AG08395 (cell line): Measurements from ENCODE around the gene SNRNP48.

Experiments
- DNase-seq: peaks from one replicate; pipeline ENCODE4 v3.0.0; 2012; ENCODE audit warnings: mixed read lengths, low spot score

The SNRNP48 gene

GRCh38 chr6:7642791-7643190 lies 52.8 kb downstream of the SNRNP48 start:
- no peak for DNase-seq

DNA sequence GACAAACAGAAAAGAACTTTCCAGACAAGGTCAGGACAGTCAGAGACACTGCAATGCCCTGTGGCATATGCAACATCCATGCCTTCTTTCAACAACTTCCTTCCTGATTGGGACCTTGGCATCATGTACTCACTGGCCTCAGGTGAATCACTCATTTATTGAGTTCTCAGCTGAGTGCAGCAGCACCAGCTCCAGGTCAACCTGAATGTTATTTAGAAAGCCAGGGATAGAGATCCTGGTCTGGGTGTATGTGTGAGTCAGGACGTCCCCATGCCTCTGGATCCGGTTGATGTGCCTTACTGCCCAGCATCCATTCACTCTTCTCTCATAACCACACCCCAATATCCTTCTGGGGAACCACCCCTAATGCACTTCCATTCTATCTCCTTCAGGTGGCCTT lies 54.4 kb downstream of the SNRNP48 start:
- DNase-seq, result no peak

- DNase-seq, result peak; percentile 29
These were observed 56.4 kb downstream of the SNRNP48 start for GRCh38 chr6:7646394-7646793.

DNA sequence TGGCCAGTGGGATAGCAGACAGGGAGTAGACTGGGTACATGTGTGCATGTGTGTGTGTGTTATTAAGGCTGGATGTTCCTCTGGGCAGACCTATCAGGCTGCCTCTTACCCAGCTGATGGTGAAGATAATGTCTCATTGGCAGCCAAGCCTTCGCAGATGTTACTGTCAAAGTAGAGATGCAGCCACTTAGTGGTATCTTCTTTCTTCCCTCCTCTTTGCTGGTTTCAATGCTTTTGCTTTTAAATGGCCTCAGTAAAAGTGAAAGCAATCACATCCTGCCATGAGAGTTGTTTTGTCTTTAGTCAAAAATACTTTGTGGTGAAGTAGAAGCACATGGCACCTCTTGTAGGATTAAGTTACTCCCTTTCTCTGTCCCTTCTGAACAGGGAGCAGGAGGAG lies 57.5 kb downstream of the SNRNP48 start:
- DNase-seq, result no peak

DNA sequence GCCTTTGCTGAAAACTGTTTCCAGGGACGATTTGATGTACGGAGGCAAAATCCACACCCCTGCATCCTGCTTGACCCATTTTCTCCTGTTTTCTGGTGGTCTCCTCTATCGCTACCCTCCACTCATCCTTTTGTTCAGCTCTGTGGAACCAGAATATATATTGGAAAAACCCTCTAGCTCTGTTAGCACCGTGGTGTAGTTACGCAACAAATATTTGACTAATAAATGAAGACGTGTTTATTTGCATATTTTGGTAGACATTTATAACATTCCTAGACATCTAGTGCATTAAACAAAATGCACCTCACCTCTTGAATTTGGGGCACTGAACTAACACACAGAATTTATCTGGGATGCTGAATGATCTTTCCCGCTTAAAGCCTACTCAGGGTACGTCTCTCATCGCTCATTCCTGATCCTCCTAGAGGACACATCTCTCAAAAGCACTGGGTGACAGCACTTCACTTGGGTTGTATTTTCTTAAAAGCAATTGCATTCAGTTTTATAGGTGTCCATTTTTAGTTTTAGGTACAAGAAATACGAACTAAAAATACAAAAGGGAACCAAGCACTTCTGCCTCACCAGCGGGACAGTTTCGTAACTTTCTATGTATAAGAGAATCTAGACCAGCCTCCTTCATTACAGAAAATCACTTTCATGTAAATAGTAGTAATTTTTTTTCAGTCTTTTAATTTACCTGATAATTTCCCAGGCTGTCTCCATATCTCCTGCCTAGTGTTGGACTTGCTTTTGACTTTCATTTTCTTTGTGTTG lies 59.2 kb downstream of the SNRNP48 start:
- no peak for DNase-seq

- peak; percentile 40 for DNase-seq
These were observed 60.9 kb downstream of the SNRNP48 start for GRCh38 chr6:7650878-7651277.

DNA sequence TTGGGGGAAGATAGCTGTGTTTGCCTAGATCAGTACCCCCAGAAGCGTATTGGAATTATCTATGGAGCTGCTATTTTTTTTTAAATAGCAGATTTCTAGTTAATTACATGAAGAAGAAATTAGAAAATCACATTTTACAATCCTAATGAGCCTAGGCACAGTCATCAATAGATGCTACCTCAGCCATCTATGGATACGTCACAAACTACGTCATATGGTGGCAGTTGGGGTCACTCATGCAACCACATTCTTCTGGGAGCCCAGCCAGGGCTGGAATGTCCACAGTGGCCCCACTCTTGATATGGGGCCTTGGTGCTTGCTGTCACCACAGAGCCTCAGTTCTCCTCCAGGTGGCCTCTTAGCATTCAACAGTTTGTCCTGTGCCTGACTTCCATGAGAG lies 63.0 kb downstream of the SNRNP48 start:
- no peak for DNase-seq

DNA sequence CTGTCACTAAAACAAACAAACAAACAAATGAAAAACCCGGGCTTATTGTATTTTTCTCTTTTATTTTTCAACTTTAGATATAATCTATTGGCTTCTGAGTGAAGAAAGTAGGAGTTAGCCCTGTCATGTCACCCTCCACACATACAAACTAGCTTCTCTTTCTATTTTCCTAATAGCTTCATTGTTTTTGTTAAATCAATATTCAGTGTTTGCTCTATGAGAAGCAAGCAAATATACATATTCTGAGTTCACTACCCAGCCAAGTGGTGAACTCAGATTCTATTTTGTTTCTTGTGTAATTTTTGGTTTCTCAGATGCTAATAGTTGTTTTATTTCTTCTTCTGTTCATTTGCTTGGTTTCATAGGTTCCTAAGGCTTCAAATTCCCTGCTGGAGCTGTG lies 66.4 kb downstream of the SNRNP48 start:
- DNase-seq, result no peak

DNA sequence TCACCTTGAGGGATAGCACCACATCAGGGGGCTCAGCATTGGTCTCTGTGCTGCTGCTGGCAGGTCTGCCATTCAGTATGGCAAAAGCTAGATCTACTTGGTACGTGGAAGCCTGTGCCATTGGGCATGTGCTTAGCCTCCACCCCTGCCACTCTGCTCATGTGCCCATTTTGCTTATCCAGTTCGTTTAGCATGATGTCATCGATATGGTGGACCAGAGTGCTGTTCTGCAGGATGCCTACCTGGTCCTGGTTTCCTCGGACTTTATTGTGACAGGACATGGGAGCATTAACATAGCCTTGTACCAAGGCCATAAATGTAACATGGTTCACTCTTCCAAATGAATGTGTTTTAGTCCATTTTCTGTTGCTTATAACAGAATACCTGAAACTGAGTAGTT lies 68.5 kb downstream of the SNRNP48 start:
- DNase-seq, result no peak

- no peak for DNase-seq
These were observed 71.4 kb downstream of the SNRNP48 start for GRCh38 chr6:7661364-7661763.
